HepG2 (cell line): ENCODE measurements around the gene ARL4D. TPM values are rescaled to one million over a fixed set of nuclear protein-coding genes. Genes with fewer than 3 reads are reported as not detected.

Source experiments
- ESRRA ChIP-seq: sonication (generic); formaldehyde crosslinking; IDR thresholded peaks from 2 replicates; pipeline ENCODE4 v1.5.1; 2020; ENCODE audit warnings: mild to moderate bottlenecking, low read depth, missing genetic modification reagents
- NFE2 ChIP-seq: sonication (generic); formaldehyde crosslinking; IDR thresholded peaks from 2 replicates; pipeline ENCODE4 v1.4.0; 2020; ENCODE audit warnings: missing genetic modification reagents
- NFE2L2 ChIP-seq: fragments of 150-350 bp; IDR thresholded peaks from 2 replicates; pipeline ENCODE4 v1.6.1; 2014; ENCODE audit warnings: low read length
- ZNF20 ChIP-seq: sonication (generic); formaldehyde crosslinking; IDR thresholded peaks from 2 replicates; pipeline ENCODE4 v1.4.0; 2020; ENCODE audit warnings: mild to moderate bottlenecking, moderate library complexity, missing genetic modification reagents
- ZNF333 ChIP-seq: sonication (generic); formaldehyde crosslinking; IDR thresholded peaks from 2 replicates; pipeline ENCODE4 v1.4.0; 2020; ENCODE audit warnings: mild to moderate bottlenecking, missing genetic modification reagents, borderline replicate concordance
- ZNF839 ChIP-seq: sonication (generic); formaldehyde crosslinking; IDR thresholded peaks from 2 replicates; pipeline ENCODE4 v1.4.0; 2020; ENCODE audit warnings: missing genetic modification reagents, mild to moderate bottlenecking, borderline replicate concordance
- polyA plus RNA-seq, 8 experiments: library from polyadenylated mRNA; depleted of rRNA in 3 of 8; stranded (reverse) in 7 of 8; unstranded in 1 of 8; fragments of >200 nt; fragmentation: Illumina TruSeq in 4 of 8; extraction: Trizol in 4 of 8; gene quantifications; 2 replicates each; pipeline versions ENCODE4 v1.2.1 to v1.2.3, GENCODE V29; 2011 to 2016; ENCODE audit warnings: low read depth in 4 of 8, missing spikeins in 1 of 8, mixed read lengths in 1 of 8; ENCODE audit not compliant: insufficient read depth in 1 of 8
- total RNA-seq, 5 experiments: library from RNA; depleted of rRNA; stranded (reverse); fragments of >200 nt; fragmentation: Illumina TruSeq; extraction: Trizol; gene quantifications; 2 replicates each; pipeline ENCODE4 v1.2.3, GENCODE V29; 2016; ENCODE audit warnings: low read depth in 1 of 5
- TF ChIP-seq, protein P1 (sequence below): sonication (generic); formaldehyde crosslinking; IDR thresholded peaks from 2 replicates; pipeline ENCODE4 v1.4.0; 2020; ENCODE audit warnings: missing genetic modification reagents, borderline replicate concordance
- TF ChIP-seq, protein P2 (sequence below): sonication (generic); formaldehyde crosslinking; IDR thresholded peaks from one replicate; pipeline ENCODE4 v1.5.1; 2020; ENCODE audit warnings: mild to moderate bottlenecking, missing genetic modification reagents; ENCODE audit errors: not compliant biosample characterization
- TF ChIP-seq, protein P3 (sequence below): sonication (generic); formaldehyde crosslinking; conservative IDR thresholded peaks from 2 replicates; pipeline ENCODE4 v1.4.0; 2020; ENCODE audit warnings: missing genetic modification reagents
- TF ChIP-seq, protein P4 (sequence below): sonication (generic); formaldehyde crosslinking; IDR thresholded peaks from 2 replicates; pipeline ENCODE4 v1.8.0; 2022; ENCODE audit warnings: mild to moderate bottlenecking, missing genetic modification reagents, borderline replicate concordance
- TF ChIP-seq, protein P5 (sequence below): fragments of 450-650 bp; IDR thresholded peaks from 2 replicates; pipeline ENCODE4 v1.6.1; 2017

The ARL4D gene
- total and polyA plus RNA-seq, 2 of the 13 experiments (the other 11 are each of a cell fraction or from before 2014, with no cell fraction given): 9.0 to 25.9 TPM

DNA sequence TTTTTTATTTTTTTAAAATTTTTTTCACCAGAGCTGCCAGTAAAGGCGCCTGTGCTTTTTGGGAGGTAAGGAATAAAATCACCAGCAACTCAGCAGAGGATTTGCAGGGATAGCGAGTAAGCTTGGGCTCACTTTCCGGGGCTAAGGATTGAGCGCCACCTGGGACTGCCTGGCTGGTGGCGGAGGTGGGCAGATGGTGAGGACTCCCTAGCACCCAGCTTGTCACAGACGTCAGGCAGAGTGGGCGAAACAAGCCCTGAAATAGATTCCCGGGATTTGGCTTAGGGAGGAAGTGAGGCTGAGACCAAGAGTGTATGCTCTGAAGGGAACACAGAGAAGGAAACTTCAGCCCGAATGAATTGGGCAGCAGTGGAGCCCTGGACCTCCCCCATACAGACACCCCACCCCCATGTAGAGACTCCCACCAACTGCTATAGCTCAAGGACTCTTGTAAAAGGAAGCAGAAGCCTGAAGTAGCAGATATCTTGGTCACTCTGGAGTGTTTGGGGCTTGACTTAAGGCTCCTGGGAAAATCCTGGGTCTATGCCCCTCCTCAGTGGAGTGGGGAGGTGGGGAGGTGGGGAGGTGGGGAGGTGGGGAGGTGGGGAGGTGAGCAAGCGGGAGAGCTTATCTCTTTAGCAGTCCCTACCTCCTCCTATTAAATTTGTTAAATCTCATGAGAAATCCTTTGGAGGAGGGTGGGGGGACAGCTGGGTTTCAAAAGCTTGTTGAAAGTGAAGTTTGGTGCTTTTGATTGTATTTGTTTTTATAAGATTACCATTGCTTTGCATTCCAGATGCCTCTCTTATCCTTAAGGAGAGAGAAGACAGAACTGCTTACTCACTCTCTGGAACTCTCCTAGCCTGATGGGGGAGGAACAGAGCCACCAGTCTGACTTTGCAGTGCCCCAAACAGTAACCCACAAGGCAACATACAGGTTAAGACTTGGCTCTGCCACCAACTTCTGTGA, 8.2 kb downstream of the ARL4D start (continued):
- TF ChIP-seq, protein P1, sequence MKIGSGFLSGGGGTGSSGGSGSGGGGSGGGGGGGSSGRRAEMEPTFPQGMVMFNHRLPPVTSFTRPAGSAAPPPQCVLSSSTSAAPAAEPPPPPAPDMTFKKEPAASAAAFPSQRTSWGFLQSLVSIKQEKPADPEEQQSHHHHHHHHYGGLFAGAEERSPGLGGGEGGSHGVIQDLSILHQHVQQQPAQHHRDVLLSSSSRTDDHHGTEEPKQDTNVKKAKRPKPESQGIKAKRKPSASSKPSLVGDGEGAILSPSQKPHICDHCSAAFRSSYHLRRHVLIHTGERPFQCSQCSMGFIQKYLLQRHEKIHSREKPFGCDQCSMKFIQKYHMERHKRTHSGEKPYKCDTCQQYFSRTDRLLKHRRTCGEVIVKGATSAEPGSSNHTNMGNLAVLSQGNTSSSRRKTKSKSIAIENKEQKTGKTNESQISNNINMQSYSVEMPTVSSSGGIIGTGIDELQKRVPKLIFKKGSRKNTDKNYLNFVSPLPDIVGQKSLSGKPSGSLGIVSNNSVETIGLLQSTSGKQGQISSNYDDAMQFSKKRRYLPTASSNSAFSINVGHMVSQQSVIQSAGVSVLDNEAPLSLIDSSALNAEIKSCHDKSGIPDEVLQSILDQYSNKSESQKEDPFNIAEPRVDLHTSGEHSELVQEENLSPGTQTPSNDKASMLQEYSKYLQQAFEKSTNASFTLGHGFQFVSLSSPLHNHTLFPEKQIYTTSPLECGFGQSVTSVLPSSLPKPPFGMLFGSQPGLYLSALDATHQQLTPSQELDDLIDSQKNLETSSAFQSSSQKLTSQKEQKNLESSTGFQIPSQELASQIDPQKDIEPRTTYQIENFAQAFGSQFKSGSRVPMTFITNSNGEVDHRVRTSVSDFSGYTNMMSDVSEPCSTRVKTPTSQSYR (CRISPR knock-in tag): 0 out of 2 replicates have a peak, but pooled peaks have one; percentile 14
- TF ChIP-seq ESRRA (no peak), ZNF333 (no peak), ZNF839 (no peak), ZNF20 (CRISPR knock-in tag) (no peak), NFE2L2 (no peak), NFE2 (CRISPR knock-in tag) (peak; percentile 41; the same call in 1 of the 2 replicates)
- TF ChIP-seq, protein P2, sequence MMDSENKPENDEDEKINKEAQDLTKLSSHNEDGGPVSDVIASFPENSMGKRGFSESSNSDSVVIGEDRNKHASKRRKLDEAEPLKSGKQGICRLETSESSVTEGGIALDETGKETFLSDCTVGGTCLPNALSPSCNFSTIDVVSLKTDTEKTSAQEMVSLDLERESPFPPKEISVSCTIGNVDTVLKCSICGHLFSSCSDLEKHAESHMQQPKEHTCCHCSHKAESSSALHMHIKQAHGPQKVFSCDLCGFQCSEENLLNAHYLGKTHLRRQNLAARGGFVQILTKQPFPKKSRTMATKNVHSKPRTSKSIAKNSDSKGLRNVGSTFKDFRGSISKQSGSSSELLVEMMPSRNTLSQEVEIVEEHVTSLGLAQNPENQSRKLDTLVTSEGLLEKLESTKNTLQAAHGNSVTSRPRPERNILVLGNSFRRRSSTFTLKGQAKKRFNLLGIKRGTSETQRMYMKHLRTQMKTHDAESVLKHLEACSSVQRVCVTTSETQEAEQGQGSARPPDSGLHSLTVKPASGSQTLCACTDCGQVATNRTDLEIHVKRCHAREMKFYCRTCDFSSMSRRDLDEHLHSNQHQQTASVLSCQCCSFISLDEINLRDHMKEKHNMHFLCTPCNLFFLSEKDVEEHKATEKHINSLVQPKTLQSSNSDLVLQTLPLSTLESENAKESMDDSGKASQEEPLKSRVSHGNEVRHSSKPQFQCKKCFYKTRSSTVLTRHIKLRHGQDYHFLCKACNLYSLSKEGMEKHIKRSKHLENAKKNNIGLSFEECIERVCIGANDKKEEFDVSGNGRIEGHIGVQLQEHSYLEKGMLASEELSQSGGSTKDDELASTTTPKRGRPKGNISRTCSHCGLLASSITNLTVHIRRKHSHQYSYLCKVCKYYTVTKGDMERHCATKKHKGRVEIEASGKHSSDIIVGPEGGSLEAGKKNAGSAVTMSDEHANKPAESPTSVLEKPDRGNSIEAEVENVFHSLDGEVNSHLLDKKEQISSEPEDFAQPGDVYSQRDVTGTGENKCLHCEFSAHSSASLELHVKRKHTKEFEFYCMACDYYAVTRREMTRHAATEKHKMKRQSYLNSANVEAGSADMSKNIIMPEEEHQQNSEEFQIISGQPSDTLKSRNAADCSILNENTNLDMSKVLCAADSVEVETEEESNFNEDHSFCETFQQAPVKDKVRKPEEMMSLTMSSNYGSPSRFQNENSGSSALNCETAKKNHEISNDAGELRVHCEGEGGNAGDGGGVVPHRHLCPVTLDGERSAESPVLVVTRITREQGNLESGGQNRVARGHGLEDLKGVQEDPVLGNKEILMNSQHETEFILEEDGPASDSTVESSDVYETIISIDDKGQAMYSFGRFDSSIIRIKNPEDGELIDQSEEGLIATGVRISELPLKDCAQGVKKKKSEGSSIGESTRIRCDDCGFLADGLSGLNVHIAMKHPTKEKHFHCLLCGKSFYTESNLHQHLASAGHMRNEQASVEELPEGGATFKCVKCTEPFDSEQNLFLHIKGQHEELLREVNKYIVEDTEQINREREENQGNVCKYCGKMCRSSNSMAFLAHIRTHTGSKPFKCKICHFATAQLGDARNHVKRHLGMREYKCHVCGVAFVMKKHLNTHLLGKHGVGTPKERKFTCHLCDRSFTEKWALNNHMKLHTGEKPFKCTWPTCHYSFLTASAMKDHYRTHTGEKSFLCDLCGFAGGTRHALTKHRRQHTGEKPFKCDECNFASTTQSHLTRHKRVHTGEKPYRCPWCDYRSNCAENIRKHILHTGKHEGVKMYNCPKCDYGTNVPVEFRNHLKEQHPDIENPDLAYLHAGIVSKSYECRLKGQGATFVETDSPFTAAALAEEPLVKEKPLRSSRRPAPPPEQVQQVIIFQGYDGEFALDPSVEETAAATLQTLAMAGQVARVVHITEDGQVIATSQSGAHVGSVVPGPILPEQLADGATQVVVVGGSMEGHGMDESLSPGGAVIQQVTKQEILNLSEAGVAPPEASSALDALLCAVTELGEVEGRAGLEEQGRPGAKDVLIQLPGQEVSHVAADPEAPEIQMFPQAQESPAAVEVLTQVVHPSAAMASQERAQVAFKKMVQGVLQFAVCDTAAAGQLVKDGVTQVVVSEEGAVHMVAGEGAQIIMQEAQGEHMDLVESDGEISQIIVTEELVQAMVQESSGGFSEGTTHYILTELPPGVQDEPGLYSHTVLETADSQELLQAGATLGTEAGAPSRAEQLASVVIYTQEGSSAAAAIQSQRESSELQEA: no peak
- TF ChIP-seq, protein P3, sequence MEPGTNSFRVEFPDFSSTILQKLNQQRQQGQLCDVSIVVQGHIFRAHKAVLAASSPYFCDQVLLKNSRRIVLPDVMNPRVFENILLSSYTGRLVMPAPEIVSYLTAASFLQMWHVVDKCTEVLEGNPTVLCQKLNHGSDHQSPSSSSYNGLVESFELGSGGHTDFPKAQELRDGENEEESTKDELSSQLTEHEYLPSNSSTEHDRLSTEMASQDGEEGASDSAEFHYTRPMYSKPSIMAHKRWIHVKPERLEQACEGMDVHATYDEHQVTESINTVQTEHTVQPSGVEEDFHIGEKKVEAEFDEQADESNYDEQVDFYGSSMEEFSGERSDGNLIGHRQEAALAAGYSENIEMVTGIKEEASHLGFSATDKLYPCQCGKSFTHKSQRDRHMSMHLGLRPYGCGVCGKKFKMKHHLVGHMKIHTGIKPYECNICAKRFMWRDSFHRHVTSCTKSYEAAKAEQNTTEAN (CRISPR knock-in tag): no peak
- TF ChIP-seq, protein P4, sequence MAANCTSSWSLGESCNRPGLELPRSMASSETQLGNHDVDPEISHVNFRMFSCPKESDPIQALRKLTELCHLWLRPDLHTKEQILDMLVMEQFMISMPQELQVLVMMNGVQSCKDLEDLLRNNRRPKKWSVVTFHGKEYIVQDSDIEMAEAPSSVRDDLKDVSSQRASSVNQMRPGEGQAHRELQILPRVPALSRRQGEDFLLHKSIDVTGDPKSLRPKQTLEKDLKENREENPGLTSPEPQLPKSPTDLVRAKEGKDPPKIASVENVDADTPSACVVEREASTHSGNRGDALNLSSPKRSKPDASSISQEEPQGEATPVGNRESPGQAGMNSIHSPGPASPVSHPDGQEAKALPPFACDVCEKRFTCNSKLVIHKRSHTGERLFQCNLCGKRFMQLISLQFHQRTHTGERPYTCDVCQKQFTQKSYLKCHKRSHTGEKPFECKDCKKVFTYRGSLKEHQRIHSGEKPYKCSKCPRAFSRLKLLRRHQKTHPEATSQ (CRISPR knock-in tag): no peak
- TF ChIP-seq, protein P5, sequence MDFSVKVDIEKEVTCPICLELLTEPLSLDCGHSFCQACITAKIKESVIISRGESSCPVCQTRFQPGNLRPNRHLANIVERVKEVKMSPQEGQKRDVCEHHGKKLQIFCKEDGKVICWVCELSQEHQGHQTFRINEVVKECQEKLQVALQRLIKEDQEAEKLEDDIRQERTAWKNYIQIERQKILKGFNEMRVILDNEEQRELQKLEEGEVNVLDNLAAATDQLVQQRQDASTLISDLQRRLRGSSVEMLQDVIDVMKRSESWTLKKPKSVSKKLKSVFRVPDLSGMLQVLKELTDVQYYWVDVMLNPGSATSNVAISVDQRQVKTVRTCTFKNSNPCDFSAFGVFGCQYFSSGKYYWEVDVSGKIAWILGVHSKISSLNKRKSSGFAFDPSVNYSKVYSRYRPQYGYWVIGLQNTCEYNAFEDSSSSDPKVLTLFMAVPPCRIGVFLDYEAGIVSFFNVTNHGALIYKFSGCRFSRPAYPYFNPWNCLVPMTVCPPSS: no peak
